GM12864 (cell line): Measurements from ENCODE around the gene FNDC3A.
"Not testable (repeated sequence)": the region's sequence is repeated elsewhere in the genome, so short reads cannot be mapped to it uniquely, and the experiment has no call there.

ENCODE experiments used
- DNase-seq: peaks from one replicate; pipeline ENCODE4 v3.0.0-alpha.2; 2011; ENCODE audit warnings: low read depth
- H3K4me3 ChIP-seq: 2 replicates; pipeline ENCODE4 v1.5.1; 2011; ENCODE audit warnings: mild to moderate bottlenecking, low read depth, low read length, control low read depth
- TF ChIP-seq, protein P1 (sequence below): IDR thresholded peaks from 2 replicates; pipeline ENCODE4 v1.5.1; 2011; ENCODE audit warnings: low read depth, mild to moderate bottlenecking, moderate library complexity, low read length, control low read depth, inconsistent platforms; ENCODE audit errors: missing control alignments

The FNDC3A gene

DNA sequence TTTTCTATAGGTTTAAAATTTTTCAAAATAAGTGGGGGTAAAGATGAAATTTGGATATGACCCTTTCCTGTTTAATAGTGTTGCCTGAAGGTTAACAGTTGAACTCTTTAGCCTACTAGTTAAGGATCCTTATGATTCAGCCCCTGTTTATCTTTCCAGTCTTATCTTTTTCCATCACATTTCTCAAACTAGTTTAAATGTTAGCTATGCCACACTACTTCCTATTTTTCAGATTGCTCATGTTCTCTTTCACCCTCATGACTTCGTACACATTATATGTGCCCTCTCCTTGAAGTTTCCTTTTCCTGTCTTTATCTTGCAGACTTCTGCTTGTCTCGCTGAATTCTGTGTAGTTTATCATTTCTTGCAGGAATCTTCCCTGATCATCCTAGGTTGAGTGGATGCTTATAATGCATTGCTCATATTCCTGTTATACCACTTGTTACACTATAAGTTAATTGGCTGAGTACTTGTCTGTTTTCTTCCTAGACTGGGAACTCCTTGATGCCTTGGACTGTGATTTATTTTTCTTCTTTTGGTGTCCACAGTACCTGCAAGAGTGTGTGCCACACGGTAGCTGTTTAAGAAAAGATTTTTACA, 86.7 kb downstream of the FNDC3A start:
- TF ChIP-seq, protein P1, sequence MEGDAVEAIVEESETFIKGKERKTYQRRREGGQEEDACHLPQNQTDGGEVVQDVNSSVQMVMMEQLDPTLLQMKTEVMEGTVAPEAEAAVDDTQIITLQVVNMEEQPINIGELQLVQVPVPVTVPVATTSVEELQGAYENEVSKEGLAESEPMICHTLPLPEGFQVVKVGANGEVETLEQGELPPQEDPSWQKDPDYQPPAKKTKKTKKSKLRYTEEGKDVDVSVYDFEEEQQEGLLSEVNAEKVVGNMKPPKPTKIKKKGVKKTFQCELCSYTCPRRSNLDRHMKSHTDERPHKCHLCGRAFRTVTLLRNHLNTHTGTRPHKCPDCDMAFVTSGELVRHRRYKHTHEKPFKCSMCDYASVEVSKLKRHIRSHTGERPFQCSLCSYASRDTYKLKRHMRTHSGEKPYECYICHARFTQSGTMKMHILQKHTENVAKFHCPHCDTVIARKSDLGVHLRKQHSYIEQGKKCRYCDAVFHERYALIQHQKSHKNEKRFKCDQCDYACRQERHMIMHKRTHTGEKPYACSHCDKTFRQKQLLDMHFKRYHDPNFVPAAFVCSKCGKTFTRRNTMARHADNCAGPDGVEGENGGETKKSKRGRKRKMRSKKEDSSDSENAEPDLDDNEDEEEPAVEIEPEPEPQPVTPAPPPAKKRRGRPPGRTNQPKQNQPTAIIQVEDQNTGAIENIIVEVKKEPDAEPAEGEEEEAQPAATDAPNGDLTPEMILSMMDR = no peak
- no peak overlapping the region for H3K4me3 ChIP-seq
- no peak for DNase-seq

DNA sequence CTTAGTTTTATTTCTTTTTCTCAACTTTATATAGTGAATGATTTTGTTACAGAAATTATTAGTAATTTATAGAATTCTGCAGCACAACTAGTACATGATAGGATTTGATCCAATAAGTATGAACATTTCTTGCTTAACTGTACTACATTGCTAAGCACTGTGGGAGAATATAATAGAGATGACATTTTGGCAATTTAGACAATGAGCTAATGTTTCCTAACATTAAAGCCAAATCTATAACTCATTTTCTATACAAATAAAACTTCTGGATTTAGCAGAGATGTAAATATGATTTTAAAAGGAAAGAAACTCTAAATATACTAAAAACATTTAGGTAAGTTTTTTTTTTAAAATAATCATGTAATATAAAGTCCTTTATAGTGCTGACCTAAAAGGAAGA, 87.3 kb downstream of the FNDC3A start:
- no peak for DNase-seq
- TF ChIP-seq, protein P1 = no peak
- no peak overlapping the region for H3K4me3 ChIP-seq

DNA sequence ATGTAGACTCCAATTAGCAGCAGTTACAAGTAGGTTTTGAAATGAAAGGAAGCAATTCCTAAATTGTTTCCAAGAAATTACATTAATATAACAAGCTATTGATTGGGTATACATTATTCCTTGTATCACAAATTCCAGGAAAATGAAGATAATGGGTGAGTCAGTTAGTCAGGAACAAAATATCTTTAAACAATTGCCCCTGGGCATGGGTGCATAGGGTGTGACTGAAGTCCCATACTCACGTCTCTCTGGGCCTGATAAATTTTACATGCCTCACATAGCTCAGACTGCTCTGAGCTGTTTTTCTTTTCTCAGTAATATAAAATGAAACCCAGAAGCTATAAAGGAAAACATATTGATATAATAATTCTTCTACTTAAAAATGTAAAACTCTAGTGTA, 87.8 kb downstream of the FNDC3A start:
- DNase-seq = no peak
- no peak overlapping the region for H3K4me3 ChIP-seq
- TF ChIP-seq, protein P1 = no peak

DNA sequence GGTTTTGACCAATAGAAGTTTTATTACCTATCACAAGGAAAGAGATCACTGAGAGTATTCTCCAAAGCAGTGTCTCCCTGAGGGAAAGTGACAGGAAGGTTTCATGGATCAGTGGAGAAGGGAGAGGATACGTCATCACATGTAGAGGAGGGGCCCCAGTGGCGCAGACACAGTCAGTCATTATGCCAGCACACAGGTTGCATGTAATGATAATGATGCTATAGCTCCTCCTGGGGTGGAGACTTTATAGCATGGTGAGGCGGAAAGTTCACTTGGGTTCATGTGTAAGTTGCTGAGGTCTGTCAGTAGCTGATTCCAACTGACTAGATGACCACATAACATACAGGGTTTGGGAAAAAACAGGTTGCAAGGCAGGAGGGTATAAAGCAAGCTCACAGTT, 88.8 kb downstream of the FNDC3A start:
- TF ChIP-seq, protein P1 = no peak
- no peak for DNase-seq
- no peak overlapping the region for H3K4me3 ChIP-seq

DNA sequence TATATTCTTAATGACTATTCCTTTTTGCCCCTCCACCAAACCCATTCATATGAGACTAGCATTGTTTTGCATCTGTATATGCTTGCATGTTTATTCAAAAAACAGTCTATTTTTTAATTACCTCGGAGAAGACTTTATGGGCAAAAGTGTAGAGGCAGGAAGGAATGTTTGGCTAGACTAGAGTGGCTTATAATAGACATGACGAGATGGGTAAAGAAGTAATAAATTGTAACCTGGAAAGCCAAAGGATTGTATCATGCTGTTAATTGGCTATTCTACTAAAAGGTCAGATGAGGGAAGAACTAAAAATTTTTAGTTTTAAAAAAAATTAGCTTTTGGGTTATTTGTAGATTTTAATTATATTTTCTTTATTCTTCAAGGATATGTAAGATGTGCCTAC, 91.1 kb downstream of the FNDC3A start:
- H3K4me3 ChIP-seq = no peak overlapping the region
- no peak for DNase-seq
- TF ChIP-seq, protein P1 = no peak

DNA sequence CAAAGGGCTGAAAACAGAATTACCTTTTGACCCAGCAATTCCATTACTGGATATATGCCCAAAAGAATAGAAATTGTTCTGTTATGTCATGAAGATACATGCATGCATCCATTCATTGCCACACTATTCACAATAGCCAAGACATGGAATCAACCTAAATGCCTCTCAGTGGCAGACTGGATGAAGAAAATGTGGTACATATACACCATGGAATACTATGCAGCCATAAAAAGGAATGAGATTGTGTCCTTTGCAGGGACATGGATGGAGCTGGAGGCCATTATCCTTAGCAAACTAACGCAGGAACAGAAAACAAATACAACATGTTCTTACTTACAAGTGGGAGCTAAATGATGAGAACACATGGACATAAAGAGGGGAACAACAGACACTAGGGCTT, 92.8 kb downstream of the FNDC3A start:
- not testable (repeated sequence) for DNase-seq, H3K4me3 ChIP-seq

DNA sequence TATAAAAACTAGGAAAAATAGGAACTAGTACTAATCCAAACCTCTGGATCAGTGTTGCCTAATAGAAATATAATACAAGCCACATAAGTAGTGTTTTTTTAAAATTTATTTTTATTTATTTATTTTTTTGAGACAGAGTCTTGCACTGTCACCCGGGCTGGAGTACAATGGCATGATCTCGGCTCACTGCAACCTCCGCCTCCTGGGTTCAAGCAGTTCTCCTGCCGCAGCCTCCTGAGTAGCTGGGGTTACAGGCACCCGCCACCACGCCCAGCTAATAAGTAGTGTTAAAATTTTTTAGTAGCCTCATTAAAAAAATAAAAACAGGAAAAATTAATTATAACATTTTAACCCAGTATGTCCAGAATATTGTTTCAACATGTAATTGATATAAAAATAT, 94.3 kb downstream of the FNDC3A start:
- not testable (repeated sequence) for DNase-seq, H3K4me3 ChIP-seq

DNA sequence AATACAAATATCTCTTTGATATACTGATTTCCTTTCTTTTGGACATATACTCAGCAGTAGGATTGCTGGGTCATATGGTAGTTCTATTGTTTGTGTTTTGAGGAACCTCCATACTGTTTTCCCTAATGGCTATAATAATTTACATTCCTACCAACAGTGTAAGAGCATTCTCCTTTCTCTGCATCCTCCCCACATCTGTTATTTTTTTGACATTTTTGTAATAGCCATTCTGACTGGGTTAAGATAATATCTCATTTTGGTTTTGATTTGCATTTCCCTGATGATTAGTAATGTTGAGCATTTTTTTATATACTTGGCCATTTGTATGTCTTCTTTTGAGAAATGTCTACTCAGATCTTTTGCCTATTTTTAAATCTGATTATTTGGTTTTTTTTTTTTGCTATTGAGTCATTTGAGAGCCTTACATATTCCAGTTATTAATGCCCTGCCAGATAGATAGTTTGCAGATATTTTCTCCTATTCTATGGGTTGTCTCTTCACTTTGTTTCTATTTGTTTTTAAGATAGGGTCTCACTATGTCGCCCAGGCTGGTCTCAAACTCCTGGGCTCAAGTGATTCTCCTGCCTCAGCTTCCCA, 95.7 kb downstream of the FNDC3A start:
- TF ChIP-seq, protein P1 = no peak
- no peak for DNase-seq

More for the DNA sequence above, 95.7 kb downstream of the FNDC3A start:
- H3K4me3 ChIP-seq = no peak overlapping the region
